Endothelial cell of umbilical vein (primary cell): ENCODE measurements around the gene USP30. TPM values are rescaled to one million over a fixed set of nuclear protein-coding genes. Genes with fewer than 3 reads are reported as not detected.

Experiments used
- BruUV-seq: library from RNA; stranded (reverse); fragments of 400-500 nt; replicated peaks from 2 replicates; lab custom pipeline; 2021; lab: Mats Ljungman, UMichigan
- CTCF ChIA-PET: fragments of 300-600, 350-600 bp; sonication (Branson Sonifier 250); formaldehyde crosslinking; loops from one replicate; lab custom pipeline; 2021; ENCODE audit warnings: antibody characterized with exemption, inconsistent platforms; lab: Charles Lee
- POLR2A ChIA-PET: fragments of 300-600, 350-600 bp; sonication (Branson Sonifier 250); formaldehyde crosslinking; loops from one replicate; lab custom pipeline; 2021; ENCODE audit warnings: antibody characterized with exemption, inconsistent platforms; lab: Charles Lee
- DNase-seq: peaks from one replicate; pipeline ENCODE4 v3.0.0-alpha.2; 2011; ENCODE audit warnings: low read depth, low spot score
- FAIRE-seq: peaks from 2 replicates; lab custom pipeline; 2011; peaks lifted over from hg19 to GRCh38; lab: Jason Lieb, UNC
- H2AFZ ChIP-seq: 2 replicates; pipeline ENCODE4 v1.6.0; 2012; ENCODE audit warnings: low read depth, low read length, control low read depth, inconsistent platforms
- H3K27ac ChIP-seq: 2 replicates; pipeline ENCODE4 v1.5.1; 2011; ENCODE audit warnings: low read depth, mild to moderate bottlenecking, control low read depth, low read length, moderate library complexity; ENCODE audit not compliant: insufficient read depth
- H3K27me3 ChIP-seq, 2 experiments: 2 replicates each; pipeline versions ENCODE4 v1.6.0 to v1.6.1; 2011; ENCODE audit warnings: low read length in 2 of 2, mixed read lengths in 1 of 2; ENCODE audit not compliant: control insufficient read depth in 2 of 2, insufficient read depth in 2 of 2
- H3K36me3 ChIP-seq, 2 experiments: 2 replicates in 1 of 2; 3 replicates in 1 of 2; pipeline ENCODE4 v1.5.1; 2011; ENCODE audit warnings: low read length in 2 of 2, mild to moderate bottlenecking in 1 of 2, moderate library complexity in 1 of 2; ENCODE audit not compliant: control insufficient read depth in 2 of 2, insufficient read depth in 2 of 2; ENCODE audit errors: extremely low read depth in 1 of 2
- H3K4me1 ChIP-seq: 3 replicates; pipeline ENCODE4 v1.5.1; 2011; ENCODE audit warnings: mild to moderate bottlenecking, low read length; ENCODE audit not compliant: control insufficient read depth, insufficient read depth; ENCODE audit errors: extremely low read depth
- H3K4me2 ChIP-seq: 2 replicates; pipeline ENCODE4 v1.6.1; 2011; ENCODE audit warnings: low read length, control low read depth, mixed read lengths; ENCODE audit not compliant: insufficient read depth
- H3K4me3 ChIP-seq, 3 experiments: fragments of 200-600 bp in 1 of 3; sonication (generic), shearing (Covaris generic) in 1 of 3; replicated peaks in 1 of 3; 2 replicates each; pipeline ENCODE4 v1.5.1; 2011 to 2016; ENCODE audit warnings: control low read depth in 3 of 3, low read length in 3 of 3, mild to moderate bottlenecking in 2 of 3, inconsistent platforms in 1 of 3, low read depth in 1 of 3, moderate library complexity in 1 of 3; ENCODE audit not compliant: insufficient read depth in 1 of 3
- H3K79me2 ChIP-seq: 2 replicates; pipeline ENCODE4 v1.6.0; 2012; ENCODE audit warnings: low read length, inconsistent platforms; ENCODE audit not compliant: control insufficient read depth, insufficient read depth
- H3K9ac ChIP-seq: replicated peaks from 2 replicates; pipeline ENCODE3; 2011; ENCODE audit warnings: low read length, control low read depth; ENCODE audit not compliant: insufficient read depth; ENCODE audit errors: extremely low read depth
- H3K9me1 ChIP-seq: replicated peaks from 3 replicates; pipeline ENCODE4 v1.6.0; 2011; ENCODE audit warnings: mild to moderate bottlenecking, low read length; ENCODE audit not compliant: control insufficient read depth, insufficient read depth; ENCODE audit errors: extremely low read depth
- H3K9me3 ChIP-seq: replicated peaks from 2 replicates; pipeline ENCODE4 v1.5.1; 2012; ENCODE audit warnings: low read length, inconsistent platforms; ENCODE audit not compliant: control insufficient read depth, insufficient read depth
- H4K20me1 ChIP-seq: replicated peaks from 2 replicates; pipeline ENCODE3; 2011; ENCODE audit warnings: mild to moderate bottlenecking, low read length; ENCODE audit not compliant: control insufficient read depth, insufficient read depth; ENCODE audit errors: extremely low read depth
- EZH2 ChIP-seq: IDR thresholded peaks from 2 replicates; pipeline ENCODE4 v1.6.1; 2012; ENCODE audit warnings: borderline replicate concordance, low read depth, mild to moderate bottlenecking, moderate library complexity, low read length, inconsistent platforms; ENCODE audit not compliant: severe bottlenecking
- FOS ChIP-seq: IDR thresholded peaks from 2 replicates; pipeline ENCODE4 v1.6.1; 2011; ENCODE audit warnings: mild to moderate bottlenecking, low read length, moderate library complexity, borderline replicate concordance; ENCODE audit not compliant: insufficient read depth
- GATA2 ChIP-seq: IDR thresholded peaks from 2 replicates; pipeline ENCODE4 v1.7.0; 2011; ENCODE audit warnings: low read depth, mild to moderate bottlenecking, moderate library complexity, mixed read lengths, low read length; ENCODE audit not compliant: insufficient read length, insufficient read depth
- JUN ChIP-seq: IDR thresholded peaks from 2 replicates; pipeline ENCODE4 v1.6.1; 2011; ENCODE audit warnings: borderline replicate concordance, low read depth; ENCODE audit not compliant: insufficient read length, insufficient read depth
- MYC ChIP-seq: IDR thresholded peaks from one replicate; pipeline ENCODE4 v1.6.1; 2011; ENCODE audit warnings: mild to moderate bottlenecking, low read depth, low read length
- POLR2A ChIP-seq: IDR thresholded peaks from 2 replicates; pipeline ENCODE4 v1.6.1; 2012; ENCODE audit warnings: low read depth, mild to moderate bottlenecking, control low read depth, low read length
- POLR2AphosphoS5 ChIP-seq: IDR thresholded peaks from 2 replicates; pipeline ENCODE4 v1.6.1; 2012; ENCODE audit warnings: low read depth, mild to moderate bottlenecking, control low read depth, low read length, moderate library complexity; ENCODE audit not compliant: insufficient read depth
- dilution Hi-C: fragments of 300-500 bp; cut with MboI; formaldehyde crosslinking; loops from one replicate; pipeline ENCODE4 v1.15.0; 2019; ENCODE audit warnings: low sequenced_read_pairs; ENCODE audit not compliant: extremely low pct_ligation_motif_present
- intact Hi-C: fragments of 100-400 bp; cut with micrococcal nuclease; formaldehyde crosslinking; loops from one replicate; pipeline ENCODE4 v1.10.0; 2022
- polyA plus RNA-seq, 4 experiments: library from polyadenylated mRNA; depleted of rRNA in 3 of 4; stranded (reverse) in 3 of 4; unstranded in 1 of 4; fragments of >200 nt; gene quantifications; 2 replicates each; pipeline versions ENCODE4 v1.2.1 to v1.2.3, GENCODE V29; 2011 to 2012; ENCODE audit warnings: missing spikeins in 1 of 4
- total RNA-seq: library from RNA; stranded (reverse); gene quantifications from 2 replicates; pipeline ENCODE4 v1.2.3, GENCODE V29; 2021

USP30 gene
- total and polyA plus RNA-seq, 2 donors (not counting 3 experiments of a cell fraction or from before 2014, with no cell fraction given): 14.2 to 24.3 TPM

- no peak overlapping the region for H2AFZ ChIP-seq
- H3K27me3 ChIP-seq: no peaks in the 10 kb centered on the region
- dilution Hi-C loops: no loop called here
- H4K20me1 ChIP-seq: no peaks in the 10 kb centered on the region
- intact Hi-C loops: no loop called here
- no peak for TF ChIP-seq FOS
- TF ChIP-seq GATA2: no peak
- TF ChIP-seq EZH2: no peak
- no peak for TF ChIP-seq MYC
- no peak for TF ChIP-seq POLR2A
- H3K36me3 ChIP-seq: peaks cover 0 to 14% of the 10 kb centered on the region in 2 experiments
- no peak overlapping the region for H3K27ac ChIP-seq
- ChIA-PET CTCF (no interaction called here), POLR2A (no interaction called here)
- DNase-seq: no peak
- H3K4me1 ChIP-seq: no peaks in the 10 kb centered on the region
- H3K4me3 ChIP-seq: no peak overlapping the region
- H3K9me3 ChIP-seq: no peaks in the 10 kb centered on the region
- no peaks in the 10 kb centered on the region for H3K9me1 ChIP-seq
- H3K9ac ChIP-seq: no peak overlapping the region
- no TSS peak for BruUV-seq
- H3K79me2 ChIP-seq: no peaks in the 10 kb centered on the region
- H3K4me2 ChIP-seq: no peak overlapping the region
- no peak for FAIRE-seq
These were observed 12.9 kb downstream of the USP30 start for GRCh38 chr12:109065154-109065852.

GRCh38 chr12:109065853-109066193 is 13.4 kb downstream of the USP30 start:
- intact Hi-C loops: no loop called here
- Histone ChIP-seq H3K27me3 (no peaks in the 10 kb centered on the region), H3K79me2 (no peaks in the 10 kb centered on the region), H2AFZ (no peak overlapping the region), H3K9ac (no peak overlapping the region), H4K20me1 (no peaks in the 10 kb centered on the region), H3K4me2 (no peak overlapping the region), H3K9me3 (no peaks in the 10 kb centered on the region), H3K36me3 (peaks cover 0 to 14% of the 10 kb centered on the region in 2 experiments), H3K4me3 (no peak overlapping the region), H3K4me1 (no peaks in the 10 kb centered on the region), H3K9me1 (no peaks in the 10 kb centered on the region), H3K27ac (no peak overlapping the region)
- CTCF ChIA-PET: no interaction called here
- dilution Hi-C loops: no loop called here
- TF ChIP-seq FOS (no peak), JUN (no peak), POLR2AphosphoS5 (no peak), GATA2 (no peak)
- no TSS peak for BruUV-seq
- FAIRE-seq (no peak), DNase-seq (no peak)
- POLR2A ChIA-PET: no interaction called here
